Esophagus muscularis mucosa (tissue), 4 donors: ENCODE data around the gene ANK3. TPM values are rescaled to one million over a fixed set of nuclear protein-coding genes. Genes with fewer than 3 reads are reported as not detected.

Experiments
- DNase-seq: peaks from one replicate; pipeline ENCODE4 v3.0.0-alpha.2; 2017; ENCODE audit errors: extremely low spot score
- H3K27ac ChIP-seq, 4 donors: fragments of 200-600 bp; sonication (generic); replicated peaks in 1 of 4; 1 replicate in 3 of 4; 2 replicates in 1 of 4; pipeline ENCODE4 v1.5.1; 2016 to 2019; ENCODE audit warnings: mild to moderate bottlenecking in 1 of 4
- H3K27me3 ChIP-seq, 4 donors: fragments of 200-600 bp; sonication (generic); one replicate each; pipeline versions ENCODE4 v1.5.1 to v1.6.0; 2016 to 2019
- H3K36me3 ChIP-seq, 4 donors: fragments of 200-600 bp; sonication (generic); one replicate each; pipeline ENCODE4 v1.5.1; 2016 to 2019
- H3K4me1 ChIP-seq, 4 donors: fragments of 200-600 bp; sonication (generic); one replicate each; pipeline ENCODE4 v1.5.1; 2016 to 2019
- H3K4me3 ChIP-seq, 4 donors: fragments of 200-600 bp; sonication (generic); 1 replicate in 2 of 4; 2 replicates in 2 of 4; pipeline ENCODE4 v1.5.1; 2016 to 2019; ENCODE audit warnings: mild to moderate bottlenecking in 4 of 4, moderate library complexity in 1 of 4
- H3K9me3 ChIP-seq, 4 donors: fragments of 200-600 bp; sonication (generic); 1 replicate in 3 of 4; 2 replicates in 1 of 4; pipeline ENCODE4 v1.5.1; 2016 to 2019
- EP300 ChIP-seq: sonication (generic); formaldehyde crosslinking; IDR thresholded peaks from one replicate; pipeline ENCODE4 v1.6.1; 2017; ENCODE audit warnings: antibody characterized with exemption
- POLR2A ChIP-seq: fragments of 450-650 bp; IDR thresholded peaks from one replicate; pipeline ENCODE4 v1.6.1; 2017; ENCODE audit warnings: antibody characterized with exemption, moderate library complexity, mild to moderate bottlenecking, low read depth
- POLR2AphosphoS5 ChIP-seq, 2 donors: sonication (generic); formaldehyde crosslinking; IDR thresholded peaks; one replicate each; pipeline ENCODE4 v1.6.1; 2017; ENCODE audit warnings: antibody characterized with exemption in 2 of 2
- WGBS: methylation state at CpG from one replicate; pipeline ENCODE4 v1.1.5; 2018; 5-methylcytosine and 5-hydroxymethylcytosine counted together
- intact Hi-C: fragments of 100-400 bp; cut with DNase I; formaldehyde crosslinking; loops from one replicate; pipeline ENCODE4 v1.15.1; 2023
- total RNA-seq, 4 donors: library from RNA; depleted of rRNA; stranded (reverse); fragments of >200 nt; gene quantifications; one replicate each; pipeline versions ENCODE4 v1.1.0 to v1.2.1, GENCODE V29; 2016
- TF ChIP-seq, protein P1 (sequence below), 3 experiments: fragments of 200-600 bp in 2 of 3; fragments of 450-650 bp in 1 of 3; sonication (generic) in 2 of 3; IDR thresholded peaks; one replicate each; pipeline ENCODE4 v1.5.1; 2017 to 2019; ENCODE audit warnings: antibody characterized with exemption in 3 of 3, mild to moderate bottlenecking in 2 of 3, moderate library complexity in 1 of 3

ANK3 gene
- total RNA-seq, 4 donors from 2014 or later: 25.5 to 44.9 (median 26.6) TPM

DNA sequence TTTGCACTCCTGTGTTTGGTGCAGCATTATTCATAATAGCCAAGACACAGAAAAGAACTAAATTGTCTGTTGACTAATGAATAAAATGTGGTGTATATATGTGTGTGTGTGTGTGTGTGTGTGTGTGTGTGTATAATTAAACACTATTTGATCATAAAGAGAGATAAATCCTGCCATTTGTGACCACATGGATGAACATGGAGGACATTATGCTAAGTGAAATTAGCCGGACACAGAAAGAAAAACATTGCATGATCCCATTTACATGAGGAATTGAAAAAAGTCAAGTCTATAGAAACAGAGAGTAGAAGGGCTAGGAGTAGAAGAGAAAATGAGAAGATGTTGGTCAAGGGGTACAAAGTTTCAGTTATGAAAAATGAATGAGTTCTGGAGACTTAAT lies 85.9 kb downstream of the ANK3 start:
- DNase-seq: no peak
- no peaks in the 10 kb centered on the region for H3K36me3 ChIP-seq
- H3K27me3 ChIP-seq: no peaks in the 10 kb centered on the region
- intact Hi-C loops: no loop called here
- H3K4me1 ChIP-seq: no peaks in the 10 kb centered on the region
- TF ChIP-seq POLR2AphosphoS5 (IDR thresholded peaks at IDR 0.05): no peak
- TF ChIP-seq, protein P1, sequence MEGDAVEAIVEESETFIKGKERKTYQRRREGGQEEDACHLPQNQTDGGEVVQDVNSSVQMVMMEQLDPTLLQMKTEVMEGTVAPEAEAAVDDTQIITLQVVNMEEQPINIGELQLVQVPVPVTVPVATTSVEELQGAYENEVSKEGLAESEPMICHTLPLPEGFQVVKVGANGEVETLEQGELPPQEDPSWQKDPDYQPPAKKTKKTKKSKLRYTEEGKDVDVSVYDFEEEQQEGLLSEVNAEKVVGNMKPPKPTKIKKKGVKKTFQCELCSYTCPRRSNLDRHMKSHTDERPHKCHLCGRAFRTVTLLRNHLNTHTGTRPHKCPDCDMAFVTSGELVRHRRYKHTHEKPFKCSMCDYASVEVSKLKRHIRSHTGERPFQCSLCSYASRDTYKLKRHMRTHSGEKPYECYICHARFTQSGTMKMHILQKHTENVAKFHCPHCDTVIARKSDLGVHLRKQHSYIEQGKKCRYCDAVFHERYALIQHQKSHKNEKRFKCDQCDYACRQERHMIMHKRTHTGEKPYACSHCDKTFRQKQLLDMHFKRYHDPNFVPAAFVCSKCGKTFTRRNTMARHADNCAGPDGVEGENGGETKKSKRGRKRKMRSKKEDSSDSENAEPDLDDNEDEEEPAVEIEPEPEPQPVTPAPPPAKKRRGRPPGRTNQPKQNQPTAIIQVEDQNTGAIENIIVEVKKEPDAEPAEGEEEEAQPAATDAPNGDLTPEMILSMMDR (IDR thresholded peaks at IDR 0.05): no peak
- no peak for TF ChIP-seq POLR2A
- no peak for TF ChIP-seq EP300
- no peak overlapping the region for H3K4me3 ChIP-seq
- H3K27ac ChIP-seq: no peak overlapping the region
- 90% methylated on average over 1 of the region's 1 CpG for WGBS
- H3K9me3 ChIP-seq: no peaks in the 10 kb centered on the region

DNA sequence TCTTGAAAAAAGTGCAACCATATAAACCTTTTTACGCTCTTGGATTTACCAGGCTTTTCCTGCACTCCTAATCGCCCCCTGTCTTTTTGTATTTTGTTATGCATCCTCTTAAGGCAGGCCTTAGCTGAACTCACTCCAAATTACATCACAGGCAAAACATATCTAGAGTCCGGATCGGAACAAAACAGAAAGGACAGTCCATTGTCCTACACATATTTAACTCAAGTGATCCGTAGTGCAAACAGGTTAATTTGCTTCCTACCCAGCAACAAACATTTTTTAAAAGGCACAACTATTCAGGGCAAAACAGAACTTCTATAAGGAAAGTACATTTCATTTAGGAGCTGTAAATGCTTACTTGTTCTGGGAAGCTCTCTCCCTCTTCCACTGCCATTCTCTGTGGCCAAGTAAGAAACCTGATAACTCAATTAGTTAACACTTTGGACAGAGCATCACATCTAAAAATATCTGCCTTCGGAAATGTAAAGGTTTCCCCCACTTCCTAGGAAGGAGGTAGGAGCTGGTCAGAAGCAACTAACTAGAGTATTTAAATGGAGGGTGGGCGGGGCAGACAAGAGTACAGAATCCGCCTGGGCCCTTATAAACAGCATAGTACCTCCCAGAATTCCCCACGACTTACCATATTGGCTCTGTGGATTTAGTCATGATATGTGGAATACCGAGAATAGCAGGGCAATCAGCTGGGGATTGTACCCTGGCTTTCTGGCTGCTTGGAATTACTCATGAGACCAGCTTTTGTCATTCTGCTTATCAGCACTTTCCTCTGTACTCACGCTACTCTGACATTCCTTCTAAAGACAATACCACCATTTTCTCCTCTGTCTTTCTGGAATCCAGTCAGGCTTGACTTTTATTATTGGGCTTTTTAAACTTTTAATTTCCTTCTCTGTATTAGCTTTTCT lies 89.5 kb downstream of the ANK3 start:
- no peaks in the 10 kb centered on the region for H3K4me1 ChIP-seq
- peak overlapping the region; percentile 19 to 31 (median 28) for H3K4me3 ChIP-seq
- no peaks in the 10 kb centered on the region for H3K9me3 ChIP-seq
- intact Hi-C loops: no loop called here
- no peaks in the 10 kb centered on the region for H3K27me3 ChIP-seq
- H3K27ac ChIP-seq: peak overlapping the region; percentile 15 to 55 (median 47)
- WGBS: 74% methylated on average over 11 of the region's 11 CpGs
- peak in 1 of 2 donors; percentile 26 for TF ChIP-seq POLR2AphosphoS5 (IDR thresholded peaks at IDR 0.05)
- TF ChIP-seq POLR2A: no peak
- TF ChIP-seq EP300: no peak
- TF ChIP-seq, protein P1 (IDR thresholded peaks at IDR 0.05): no peak
- no peak for DNase-seq
- no peaks in the 10 kb centered on the region for H3K36me3 ChIP-seq

DNA sequence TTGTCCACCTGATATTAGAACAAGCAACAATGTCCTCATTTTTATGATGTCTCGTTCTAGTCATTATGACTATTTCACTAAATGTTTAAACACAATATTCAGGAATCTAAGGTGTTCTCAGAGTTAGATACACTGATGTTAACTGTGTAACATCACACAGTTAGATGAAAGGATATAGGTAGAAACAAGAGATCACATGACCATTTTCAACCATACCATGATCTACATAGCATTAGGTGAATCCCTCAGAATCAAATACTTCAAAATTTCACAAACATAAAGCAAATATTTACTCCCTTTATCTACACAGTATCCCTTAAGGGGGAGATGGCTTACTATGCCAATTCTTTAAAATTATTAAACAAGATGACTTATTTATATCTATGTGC lies 90.3 kb downstream of the ANK3 start:
- no peaks in the 10 kb centered on the region for H3K27me3 ChIP-seq
- DNase-seq: no peak
- peak overlapping the region in 3 of 4 donors; percentile 19 to 31 (median 28) for H3K4me3 ChIP-seq
- peak overlapping the region in 2 of 4 donors; percentile 53 to 55 for H3K27ac ChIP-seq
- 84% methylated on average over 1 of the region's 1 CpG for WGBS
- TF ChIP-seq, protein P1 (IDR thresholded peaks at IDR 0.05): no peak
- H3K4me1 ChIP-seq: no peaks in the 10 kb centered on the region
- H3K9me3 ChIP-seq: no peaks in the 10 kb centered on the region
- H3K36me3 ChIP-seq: no peaks in the 10 kb centered on the region
- intact Hi-C loops: no loop called here

DNA sequence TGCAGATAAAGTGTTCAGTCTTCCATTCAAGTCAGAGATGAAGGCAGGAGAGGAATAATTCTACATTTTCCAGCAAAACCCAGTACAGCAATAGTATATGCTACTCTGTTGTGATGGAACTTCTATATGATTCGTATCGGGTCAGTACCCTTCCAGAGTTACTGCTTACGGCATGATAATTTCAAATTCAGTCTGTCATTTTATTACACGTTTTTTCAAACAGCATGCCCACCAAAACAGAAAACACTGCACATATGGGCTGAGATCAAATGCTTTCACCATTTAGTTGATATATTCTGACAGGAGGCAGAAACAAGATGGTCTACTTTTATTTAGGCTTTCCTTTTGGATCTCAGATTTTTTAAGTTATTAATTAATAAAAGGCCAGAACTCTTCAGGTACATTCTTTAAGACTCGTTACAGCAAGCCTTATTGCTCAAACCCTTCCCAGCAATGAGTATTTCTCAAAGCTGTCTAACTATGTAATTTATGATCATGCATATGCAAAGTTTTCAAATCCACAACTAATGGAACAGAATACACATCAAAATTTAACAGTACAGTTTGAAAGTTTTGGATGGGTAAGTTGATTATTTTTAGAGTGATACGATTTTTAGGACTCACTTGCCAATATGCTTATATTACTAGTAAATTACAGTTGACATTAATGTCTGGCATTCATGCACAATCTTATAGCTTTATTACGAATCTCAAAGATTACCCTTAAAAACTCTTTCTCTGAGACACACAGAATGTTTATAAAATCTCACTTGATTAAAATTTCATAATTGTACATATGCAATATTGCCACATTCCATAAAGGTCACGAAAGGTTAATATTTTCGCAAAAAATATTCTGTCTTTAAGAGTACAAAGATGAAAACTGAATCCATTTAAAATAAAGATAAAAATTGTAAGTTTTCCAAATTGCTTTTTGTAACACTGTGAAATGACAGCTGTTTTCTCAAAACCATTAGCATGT lies 91.0 kb downstream of the ANK3 start:
- TF ChIP-seq POLR2A: no peak
- TF ChIP-seq, protein P1 (IDR thresholded peaks at IDR 0.05): no peak
- no peak for TF ChIP-seq POLR2AphosphoS5 (IDR thresholded peaks at IDR 0.05)
- no peak for TF ChIP-seq EP300
- H3K4me3 ChIP-seq: peak overlapping the region; percentile 0 to 31 (median 24)
- no peaks in the 10 kb centered on the region for H3K9me3 ChIP-seq
- no peaks in the 10 kb centered on the region for H3K4me1 ChIP-seq
- intact Hi-C loops: no loop called here
- 82% methylated on average over 9 of the region's 9 CpGs for WGBS
- no peaks in the 10 kb centered on the region for H3K36me3 ChIP-seq
- H3K27me3 ChIP-seq: no peaks in the 10 kb centered on the region
- H3K27ac ChIP-seq: peak overlapping the region in 1 of 4 donors; percentile 53
- DNase-seq: no peak
